AG09309 (cell line): ENCODE results near the gene LRCH1.

Source experiments
- DNase-seq: peaks from one replicate; pipeline ENCODE4 v3.0.0-alpha.2; 2010; ENCODE audit warnings: low read depth
- H3K4me3 ChIP-seq: 2 replicates; pipeline ENCODE4 v1.5.1; 2011; ENCODE audit warnings: mild to moderate bottlenecking, low read depth, low read length, moderate library complexity; ENCODE audit not compliant: control insufficient read depth
- CTCF ChIP-seq: IDR thresholded peaks from 2 replicates; pipeline ENCODE4 v1.5.1; 2011; ENCODE audit warnings: mild to moderate bottlenecking, low read depth, low read length, inconsistent platforms; ENCODE audit not compliant: insufficient read depth, control insufficient read depth; ENCODE audit errors: missing control alignments

LRCH1 gene

GRCh38 chr13:46797501-46798237 is 244.7 kb downstream of the LRCH1 start:
- no peak for DNase-seq
- peak overlapping the region; percentile 81 for H3K4me3 ChIP-seq
- no peak for TF ChIP-seq CTCF

GRCh38 chr13:46799139-46799538 is 246.2 kb downstream of the LRCH1 start:
- no peak for TF ChIP-seq CTCF
- no peak for DNase-seq
- no peak overlapping the region for H3K4me3 ChIP-seq

GRCh38 chr13:46801858-46802257 is 248.9 kb downstream of the LRCH1 start:
- DNase-seq: no peak
- H3K4me3 ChIP-seq: no peak overlapping the region
- no peak for TF ChIP-seq CTCF
